SK-N-MC (cell line): ENCODE results near the gene NUDT19.

Experiments
- EZH2 ChIP-seq: fragments of 200-600 bp; sonication (generic); IDR thresholded peaks from one replicate; pipeline ENCODE4 v1.6.1; 2017; ENCODE audit warnings: antibody characterized with exemption
- FOXP2 ChIP-seq: optimal IDR thresholded peaks from 2 replicates; pipeline ENCODE3; 2011; ENCODE audit warnings: mild to moderate bottlenecking, moderate library complexity; ENCODE audit not compliant: insufficient read depth; ENCODE audit errors: extremely low read length, control extremely low read depth
- POLR2AphosphoS5 ChIP-seq: IDR thresholded peaks from 2 replicates; pipeline ENCODE4 v1.6.1; 2012; ENCODE audit warnings: mild to moderate bottlenecking, low read depth, low read length, borderline replicate concordance

DNA sequence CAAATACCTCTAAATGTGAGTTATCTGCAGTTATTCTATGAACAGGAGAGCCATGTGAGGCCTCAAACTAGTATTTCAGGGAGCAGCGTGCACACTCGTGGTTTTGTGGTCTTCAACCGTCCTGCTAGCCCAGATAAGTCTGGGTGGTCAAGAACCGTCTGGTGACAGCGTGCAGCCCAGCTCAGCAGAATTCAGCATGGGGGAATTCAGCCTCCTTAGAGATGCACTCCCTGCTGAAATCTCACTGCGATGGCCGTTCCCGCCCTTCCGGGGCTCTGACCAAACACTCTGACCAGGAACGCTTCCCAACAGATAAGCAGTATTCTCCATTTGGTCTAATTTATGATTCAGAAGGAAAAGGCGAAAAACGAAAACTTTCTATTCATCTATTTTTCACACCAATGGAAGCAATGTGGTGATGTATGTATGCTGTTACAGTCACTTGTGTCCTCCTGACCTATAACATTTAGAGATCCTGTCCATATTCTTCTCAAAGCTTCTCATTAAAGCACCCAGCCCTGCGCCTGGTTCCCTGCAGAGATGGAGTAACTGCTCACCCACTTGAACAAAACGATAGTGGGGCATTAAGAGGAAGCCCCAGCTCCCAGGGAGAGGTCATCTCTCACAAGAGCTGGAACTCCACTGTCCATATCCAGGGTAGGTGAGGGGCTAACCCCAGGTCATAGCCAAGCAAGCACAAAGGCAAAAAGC is 19.6 kb upstream of the NUDT19 start:
- TF ChIP-seq EZH2: no peak
- TF ChIP-seq POLR2AphosphoS5: no peak
- TF ChIP-seq FOXP2: no peak
